ENCODE data around the gene NUDT13.
"Not testable (repeated sequence)": the region's sequence is repeated elsewhere in the genome, so short reads cannot be mapped to it uniquely, and the experiment has no call there.

Gene NUDT13

GRCh38 chr10:73139251-73139650, 29.0 kb downstream of the NUDT13 start:
- no peak for DNase-seq (ENCODE audit: extremely low read depth, low read depth)
- TF ChIP-seq, protein P1, sequence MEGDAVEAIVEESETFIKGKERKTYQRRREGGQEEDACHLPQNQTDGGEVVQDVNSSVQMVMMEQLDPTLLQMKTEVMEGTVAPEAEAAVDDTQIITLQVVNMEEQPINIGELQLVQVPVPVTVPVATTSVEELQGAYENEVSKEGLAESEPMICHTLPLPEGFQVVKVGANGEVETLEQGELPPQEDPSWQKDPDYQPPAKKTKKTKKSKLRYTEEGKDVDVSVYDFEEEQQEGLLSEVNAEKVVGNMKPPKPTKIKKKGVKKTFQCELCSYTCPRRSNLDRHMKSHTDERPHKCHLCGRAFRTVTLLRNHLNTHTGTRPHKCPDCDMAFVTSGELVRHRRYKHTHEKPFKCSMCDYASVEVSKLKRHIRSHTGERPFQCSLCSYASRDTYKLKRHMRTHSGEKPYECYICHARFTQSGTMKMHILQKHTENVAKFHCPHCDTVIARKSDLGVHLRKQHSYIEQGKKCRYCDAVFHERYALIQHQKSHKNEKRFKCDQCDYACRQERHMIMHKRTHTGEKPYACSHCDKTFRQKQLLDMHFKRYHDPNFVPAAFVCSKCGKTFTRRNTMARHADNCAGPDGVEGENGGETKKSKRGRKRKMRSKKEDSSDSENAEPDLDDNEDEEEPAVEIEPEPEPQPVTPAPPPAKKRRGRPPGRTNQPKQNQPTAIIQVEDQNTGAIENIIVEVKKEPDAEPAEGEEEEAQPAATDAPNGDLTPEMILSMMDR (IDR thresholded peaks at IDR 0.05; ENCODE audit: low read depth, low read length, missing control alignments): no peak
- no peak overlapping the region for H3K4me3 ChIP-seq (replicated peaks; ENCODE audit: low read depth, low read length)

- DNase-seq (ENCODE audit: extremely low read depth, low read depth): no peak
- H3K4me3 ChIP-seq (replicated peaks; ENCODE audit: low read depth, low read length): no peak overlapping the region
- TF ChIP-seq, protein P1 (IDR thresholded peaks at IDR 0.05; ENCODE audit: low read depth, low read length, missing control alignments): no peak
These were observed 31.3 kb downstream of the NUDT13 start for GRCh38 chr10:73141603-73142002.

DNA sequence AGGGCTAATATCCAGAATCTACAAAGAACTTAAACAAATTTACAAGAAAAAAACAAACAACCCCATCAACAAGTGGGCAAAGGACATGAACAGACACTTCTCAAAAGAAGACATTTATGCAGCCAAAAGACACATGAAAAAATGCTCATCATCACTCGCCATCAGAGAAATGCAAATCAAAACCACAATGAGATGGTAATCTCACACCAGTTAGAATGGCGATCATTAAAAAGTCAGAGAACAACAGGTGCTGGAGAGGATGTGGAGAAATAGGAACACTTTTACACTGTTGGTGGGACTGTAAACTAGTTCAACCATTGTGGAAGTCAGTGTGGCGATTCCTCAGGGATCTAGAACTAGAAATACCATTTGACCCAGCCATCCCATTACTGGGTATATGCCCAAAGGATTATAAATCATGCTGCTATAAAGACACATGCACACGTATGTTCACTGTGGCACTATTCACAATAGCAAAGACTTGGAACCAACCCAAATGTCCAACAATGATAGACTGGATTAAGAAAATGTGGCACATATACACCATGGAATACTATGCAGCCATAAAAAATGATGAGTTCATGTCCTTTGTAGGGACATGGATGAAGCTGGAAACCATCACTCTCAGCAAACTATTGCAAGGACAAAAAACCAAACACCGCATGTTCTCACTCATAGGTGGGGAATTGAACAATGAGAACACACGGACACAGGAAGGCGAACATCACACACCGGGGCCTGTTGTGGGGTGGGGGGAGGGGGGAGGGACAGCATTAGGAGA, 40.6 kb downstream of the NUDT13 start:
- not testable (repeated sequence) for DNase-seq (ENCODE audit: extremely low read depth, low read depth)

DNA sequence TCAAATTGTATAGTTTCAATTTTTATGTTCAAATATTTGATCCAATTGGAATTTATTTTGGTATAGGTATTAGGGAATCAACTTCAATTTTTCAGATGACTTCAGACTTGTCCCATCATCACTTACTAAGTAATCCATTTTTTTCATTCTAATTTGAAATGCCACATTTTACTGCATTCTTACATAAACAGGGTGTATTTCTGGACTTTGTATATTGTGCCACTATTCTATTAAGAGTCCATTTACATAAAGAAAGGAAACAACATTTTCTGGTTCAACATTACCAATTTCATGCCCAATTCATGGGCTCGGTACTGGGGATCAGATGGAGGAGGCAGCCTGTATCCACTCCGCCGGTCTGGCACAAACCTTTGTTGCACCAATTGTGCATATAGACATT, 41.8 kb downstream of the NUDT13 start:
- DNase-seq (ENCODE audit: extremely low read depth, low read depth): no peak
- TF ChIP-seq, protein P1 (IDR thresholded peaks at IDR 0.05; ENCODE audit: low read depth, low read length, missing control alignments): no peak
- H3K4me3 ChIP-seq (replicated peaks; ENCODE audit: low read depth, low read length): no peak overlapping the region

More for the DNA sequence above, 40.6 kb downstream of the NUDT13 start:
- H3K4me3 ChIP-seq (replicated peaks; ENCODE audit: low read depth, low read length): not testable (repeated sequence)

- no peak for DNase-seq (ENCODE audit: extremely low read depth, low read depth)
- H3K4me3 ChIP-seq (replicated peaks; ENCODE audit: low read depth, low read length): no peak overlapping the region
- TF ChIP-seq, protein P1 (IDR thresholded peaks at IDR 0.05; ENCODE audit: low read depth, low read length, missing control alignments): no peak
These were observed 45.8 kb downstream of the NUDT13 start for GRCh38 chr10:73156054-73156453.

DNA sequence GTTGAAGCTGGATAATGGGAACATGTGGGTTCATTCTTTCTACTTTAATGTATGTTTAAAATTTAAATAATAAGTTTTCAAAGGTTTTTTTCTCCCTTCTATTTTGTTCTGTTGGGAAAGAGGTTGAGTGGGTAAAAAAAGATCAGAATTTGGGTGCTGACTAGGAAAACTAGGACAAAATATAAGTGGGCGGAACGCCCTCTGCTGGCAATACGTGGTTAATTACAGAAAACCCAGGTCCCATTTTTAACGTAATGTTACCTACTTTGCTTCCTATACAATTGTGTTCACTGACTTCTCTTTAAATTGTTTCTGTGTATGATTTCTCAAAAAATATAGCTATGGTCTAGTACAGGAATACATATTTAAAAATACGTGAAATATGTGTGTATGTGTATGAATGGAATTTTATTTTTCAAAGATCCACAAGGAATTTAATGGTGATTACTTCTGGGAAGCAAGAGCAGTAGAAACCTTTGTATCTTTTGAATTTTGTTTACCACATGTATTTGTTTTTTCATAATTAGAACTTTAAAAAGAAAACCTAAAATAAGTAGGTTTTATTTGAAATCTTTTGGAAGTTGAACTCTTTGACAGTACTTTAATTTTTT, 48.9 kb downstream of the NUDT13 start:
- H3K4me3 ChIP-seq (replicated peaks; ENCODE audit: low read depth, low read length): no peak overlapping the region
- DNase-seq (ENCODE audit: extremely low read depth, low read depth): no peak
- TF ChIP-seq, protein P1 (IDR thresholded peaks at IDR 0.05; ENCODE audit: low read depth, low read length, missing control alignments): peak; percentile 70

DNA sequence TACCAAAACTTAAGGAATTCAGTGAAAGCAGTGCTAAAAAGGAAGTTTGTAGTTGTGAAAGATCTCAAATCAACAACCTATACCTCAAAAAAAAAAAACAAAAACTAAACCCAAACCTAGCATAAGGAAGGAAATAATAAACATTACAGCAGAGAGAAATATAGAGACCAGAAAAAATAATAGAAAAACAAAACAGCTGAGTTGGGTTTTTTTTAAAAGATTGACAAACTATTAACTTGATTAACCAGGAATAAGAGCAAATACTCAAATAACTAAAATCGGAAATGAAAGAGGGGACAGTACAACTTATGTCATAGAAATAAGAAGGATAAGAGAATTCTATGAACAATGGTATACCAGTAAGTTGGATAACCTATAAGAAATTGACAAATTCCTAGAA, 50.8 kb downstream of the NUDT13 start:
- TF ChIP-seq, protein P1 (IDR thresholded peaks at IDR 0.05; ENCODE audit: low read depth, low read length, missing control alignments): no peak
- no peak for DNase-seq (ENCODE audit: extremely low read depth, low read depth)
- no peak overlapping the region for H3K4me3 ChIP-seq (replicated peaks; ENCODE audit: low read depth, low read length)

All from HFF-Myc (cell line).